Stimulated activated CD8-positive, alpha-beta memory T cell treated with anti-CD3 and anti-CD28 coated beads, Interleukin-12 subunit alpha, Interleukin-12 subunit beta, amount 100 ng/mL, for 1 hour (primary cell): ENCODE data around the gene UBE2D2.

Source experiments
- DNase-seq: peaks from one replicate; pipeline ENCODE4 v3.0.0-alpha.2; 2020; ENCODE audit warnings: low read depth

UBE2D2 gene

DNA sequence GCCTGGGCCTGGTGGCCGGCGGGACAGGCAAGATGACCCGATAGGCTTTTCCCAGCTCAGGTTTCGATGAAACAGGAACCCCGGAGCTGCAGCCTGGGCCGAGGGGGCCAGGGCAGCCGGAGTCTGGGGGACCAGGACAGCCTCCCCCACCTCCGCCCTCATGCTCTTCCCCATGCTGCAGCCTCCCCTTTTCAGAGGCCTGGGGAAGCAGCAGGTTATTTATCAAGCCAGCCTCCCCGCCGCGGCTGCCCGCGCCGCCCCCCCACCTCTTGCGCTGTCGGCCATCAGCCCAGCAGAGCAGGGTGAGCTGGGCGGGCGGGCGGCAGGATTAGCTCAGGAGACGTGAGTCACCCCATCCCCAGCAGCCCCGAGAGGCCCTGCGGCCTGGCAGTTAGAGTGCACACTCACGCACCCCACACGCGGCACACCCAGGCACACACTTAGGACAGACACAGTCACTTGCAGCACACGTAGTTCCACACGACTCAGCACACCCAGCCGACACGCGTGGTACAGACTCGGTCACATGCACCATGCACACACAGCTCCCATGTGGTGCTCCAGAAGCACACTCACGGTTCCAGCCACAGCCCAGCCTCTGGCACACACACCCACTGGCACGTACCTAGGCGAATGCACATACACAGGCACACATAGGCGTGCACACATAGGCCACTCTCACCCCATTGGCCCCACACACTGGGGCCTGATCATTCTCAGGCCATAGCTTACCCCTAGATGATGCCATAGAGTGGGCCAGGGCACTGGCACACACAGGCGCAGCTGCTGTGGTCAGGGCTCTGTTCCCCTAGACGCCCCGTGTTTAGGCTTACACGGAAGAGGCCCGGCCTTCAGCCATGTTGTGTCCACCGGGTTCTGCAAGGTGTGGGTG is 100.0 kb downstream of the UBE2D2 start:
- no peak for DNase-seq

DNA sequence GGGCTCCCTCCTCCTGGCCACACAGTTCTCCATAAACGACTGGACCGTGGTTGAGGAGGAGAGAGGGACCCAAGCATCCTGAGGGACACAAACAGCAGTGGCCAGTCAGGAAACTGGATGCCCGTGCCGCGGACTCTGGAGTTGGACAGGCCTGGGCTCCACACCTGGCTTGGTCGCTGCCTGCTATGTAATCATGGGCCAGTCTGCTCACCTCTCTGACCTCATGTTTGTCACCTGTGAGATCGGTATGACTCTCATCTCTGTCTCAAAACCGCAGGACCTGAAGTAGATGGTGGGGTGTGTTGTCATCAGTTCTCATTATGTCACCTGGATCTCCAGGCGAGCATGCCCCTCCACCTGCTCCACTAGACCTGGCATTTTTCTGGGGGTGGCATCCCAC is 101.5 kb downstream of the UBE2D2 start:
- DNase-seq: no peak

DNA sequence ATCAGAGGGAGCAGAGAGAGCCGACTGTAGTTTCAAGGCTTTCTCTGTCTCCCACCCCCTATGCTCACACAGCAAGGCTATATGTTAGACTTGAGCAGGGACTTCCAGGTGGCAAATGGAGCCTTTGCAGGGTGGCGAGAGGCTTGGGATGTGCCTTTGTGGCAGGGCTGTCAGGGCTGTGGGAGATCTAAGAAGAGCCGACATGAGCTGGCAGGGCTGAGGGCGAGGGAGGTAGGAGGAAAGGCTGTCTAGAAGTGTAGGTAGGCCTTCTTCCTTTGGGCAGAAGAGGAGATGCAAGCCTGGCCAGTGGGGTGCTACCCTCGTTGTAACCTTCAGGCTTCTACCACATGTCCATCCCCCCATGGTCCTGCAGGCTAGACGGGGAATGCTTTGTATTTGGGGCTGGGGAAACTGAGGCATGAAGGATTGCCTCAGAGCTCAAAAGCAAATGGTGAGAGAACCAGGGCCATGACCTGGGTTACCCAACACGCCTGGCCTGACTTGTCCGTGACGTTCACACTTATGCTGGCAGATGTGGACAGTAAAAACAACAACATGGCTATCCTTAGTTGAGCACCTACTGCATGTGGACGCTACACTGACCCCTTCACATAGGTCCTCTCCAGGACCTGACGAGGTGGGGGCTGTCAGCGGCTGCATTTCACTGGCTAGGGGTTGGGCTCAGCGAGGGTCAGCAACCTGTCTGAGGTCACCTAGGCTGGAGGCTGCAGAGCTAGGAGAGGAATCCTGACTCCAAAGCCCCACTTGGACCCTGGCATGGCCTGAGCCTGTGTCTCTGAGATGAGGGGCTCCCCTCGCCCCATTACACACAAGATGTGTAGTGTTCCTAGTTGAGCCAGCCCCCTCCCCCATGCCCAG is 102.3 kb downstream of the UBE2D2 start:
- DNase-seq: no peak

DNA sequence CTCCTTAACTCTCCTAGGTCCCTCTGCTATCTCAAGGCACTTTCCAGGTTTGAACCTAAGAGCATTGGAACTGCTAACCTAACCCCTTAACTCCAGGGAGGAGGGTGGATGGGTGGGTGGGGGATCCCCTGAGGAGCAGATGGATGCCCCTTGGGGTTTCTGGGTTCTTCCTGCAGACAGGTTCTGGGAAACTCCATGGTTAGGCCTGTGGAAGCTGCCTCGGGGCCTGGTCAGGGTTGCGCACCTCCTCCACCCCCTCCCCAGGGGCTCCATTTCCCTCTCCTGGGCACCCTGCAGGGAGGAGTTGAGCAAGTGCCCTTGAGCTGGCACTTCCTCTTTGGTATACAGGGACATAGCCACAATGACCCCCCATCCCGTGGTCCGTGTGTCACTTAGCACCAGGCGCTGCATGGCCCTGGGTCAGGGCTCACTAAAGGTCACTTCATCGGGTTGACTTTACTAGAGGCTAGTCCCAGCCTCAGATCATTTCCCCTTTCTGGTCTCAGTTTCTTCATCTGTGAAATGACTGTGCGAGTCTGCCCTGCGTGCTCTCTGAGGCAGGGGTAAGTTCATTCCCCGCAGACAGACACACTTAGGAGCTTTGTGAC is 103.1 kb downstream of the UBE2D2 start:
- DNase-seq: no peak

DNA sequence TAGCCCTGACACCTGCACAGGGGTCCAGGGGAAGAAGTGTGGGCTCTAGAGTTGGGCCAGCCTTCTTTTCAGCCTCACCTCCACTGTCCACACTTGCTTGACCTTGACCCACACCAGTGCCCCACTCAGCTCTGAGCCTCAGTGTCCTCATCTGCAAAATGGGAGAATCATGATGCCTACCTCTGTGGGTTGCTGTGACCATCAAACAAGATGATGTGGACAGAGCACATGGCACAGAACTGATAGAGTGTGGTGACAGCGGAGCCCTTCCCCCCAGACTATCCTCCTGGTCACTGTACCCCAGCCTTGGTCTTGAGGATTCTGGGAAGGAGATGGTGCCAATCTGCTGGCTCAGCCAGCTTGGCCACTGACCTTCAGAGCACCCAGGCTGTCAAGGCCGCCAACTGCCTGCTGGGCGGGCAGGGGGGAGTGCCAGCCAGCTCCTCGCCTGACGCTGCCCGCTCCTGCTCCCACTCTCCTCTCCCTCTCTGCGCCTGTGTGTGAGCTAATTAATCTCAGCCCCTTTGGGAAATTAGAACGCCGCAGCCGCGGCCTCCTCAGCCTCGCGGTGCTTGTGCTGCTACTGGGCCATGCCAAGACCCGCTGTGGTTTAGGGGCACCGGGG is 103.7 kb downstream of the UBE2D2 start:
- no peak for DNase-seq

DNA sequence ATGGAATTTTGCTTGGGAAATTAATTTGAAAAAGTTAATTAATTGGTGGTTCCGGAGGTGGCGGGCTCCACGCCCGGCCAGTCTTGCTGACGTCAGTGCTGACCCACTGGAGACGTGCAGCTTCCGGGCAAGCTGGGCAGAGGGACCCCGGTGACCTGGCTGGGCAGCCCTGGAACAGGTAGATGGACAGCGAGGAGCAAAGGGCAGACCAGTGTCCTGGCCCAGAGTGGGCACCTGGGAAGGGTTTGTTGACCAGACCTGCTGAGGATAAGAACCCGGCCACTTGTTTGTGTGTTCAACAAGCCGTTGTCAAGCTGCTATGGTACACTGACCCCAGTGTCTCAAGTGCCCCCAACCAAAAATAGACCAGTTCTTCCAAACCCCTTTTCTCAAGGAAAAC is 104.5 kb downstream of the UBE2D2 start:
- DNase-seq: no peak

DNA sequence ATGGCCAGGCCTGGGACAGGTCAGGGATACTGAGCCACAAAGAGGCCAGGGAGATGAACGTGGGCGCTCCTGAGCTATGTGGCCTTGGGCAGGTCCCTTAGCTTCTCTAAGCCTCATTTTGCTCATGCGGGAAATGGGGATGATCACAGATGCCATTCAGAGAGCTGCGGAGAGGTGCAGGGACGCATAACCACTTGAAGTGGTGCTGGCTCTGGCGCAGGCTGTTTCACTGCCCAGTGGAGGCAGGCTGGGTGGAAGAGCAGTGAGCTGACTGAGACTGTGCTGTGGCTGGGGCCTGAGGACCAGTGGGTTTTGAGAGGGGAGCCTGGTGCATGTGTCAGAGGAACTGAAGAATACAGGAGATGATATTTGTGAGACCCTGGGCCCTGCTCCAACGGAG is 105.4 kb downstream of the UBE2D2 start:
- no peak for DNase-seq

DNA sequence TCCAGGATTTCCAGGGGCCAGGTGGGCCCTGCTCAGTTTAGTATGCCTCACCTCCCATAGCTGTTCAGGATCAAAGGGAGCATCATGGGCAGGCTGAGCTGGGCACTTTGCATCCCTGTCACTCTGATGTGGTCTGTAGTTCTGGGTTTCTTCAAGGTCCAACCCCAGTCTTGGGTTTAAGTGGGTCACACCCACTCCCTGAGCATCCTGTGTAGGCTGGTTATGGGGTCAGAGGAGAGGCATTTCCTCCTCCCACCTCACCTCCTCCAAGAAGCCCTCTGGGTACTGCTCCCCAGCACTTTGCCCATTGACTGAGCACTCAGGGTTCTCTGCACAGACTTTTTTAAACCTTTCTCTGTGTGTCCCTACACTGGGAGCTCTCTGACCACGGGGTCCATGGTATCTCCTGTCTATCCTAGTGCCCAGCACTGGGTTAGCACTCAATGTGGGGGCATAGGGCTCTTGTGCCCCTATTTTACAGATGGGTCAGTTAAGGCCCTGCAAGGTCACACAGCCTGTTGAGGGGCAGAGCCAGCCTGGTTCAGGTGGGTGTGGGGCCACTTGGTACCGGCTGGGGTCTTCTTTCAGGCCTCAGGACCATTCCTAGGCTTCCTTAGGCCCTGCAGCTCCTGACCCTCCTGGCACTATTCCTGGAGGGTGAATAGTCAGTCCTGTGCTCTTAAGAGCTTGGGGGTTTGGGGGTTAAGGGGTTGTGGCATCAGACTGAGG is 106.0 kb downstream of the UBE2D2 start:
- no peak for DNase-seq

DNA sequence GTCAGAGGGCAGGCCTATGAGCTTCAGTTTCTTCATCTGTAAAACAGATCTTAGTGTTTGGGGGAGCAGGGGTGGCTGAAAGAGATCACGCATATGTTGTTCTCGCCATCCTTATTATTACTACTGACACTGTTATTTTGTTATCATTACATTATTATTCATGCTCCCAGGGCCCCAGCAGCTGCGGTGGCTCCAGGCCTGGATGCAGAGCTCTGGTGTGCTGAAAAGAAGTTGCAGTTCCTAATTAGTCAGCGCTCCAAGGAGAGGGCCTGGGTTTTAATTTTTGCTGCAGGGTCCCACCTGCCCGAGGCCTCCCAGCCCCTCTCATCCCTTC is 106.6 kb downstream of the UBE2D2 start:
- no peak for DNase-seq

DNA sequence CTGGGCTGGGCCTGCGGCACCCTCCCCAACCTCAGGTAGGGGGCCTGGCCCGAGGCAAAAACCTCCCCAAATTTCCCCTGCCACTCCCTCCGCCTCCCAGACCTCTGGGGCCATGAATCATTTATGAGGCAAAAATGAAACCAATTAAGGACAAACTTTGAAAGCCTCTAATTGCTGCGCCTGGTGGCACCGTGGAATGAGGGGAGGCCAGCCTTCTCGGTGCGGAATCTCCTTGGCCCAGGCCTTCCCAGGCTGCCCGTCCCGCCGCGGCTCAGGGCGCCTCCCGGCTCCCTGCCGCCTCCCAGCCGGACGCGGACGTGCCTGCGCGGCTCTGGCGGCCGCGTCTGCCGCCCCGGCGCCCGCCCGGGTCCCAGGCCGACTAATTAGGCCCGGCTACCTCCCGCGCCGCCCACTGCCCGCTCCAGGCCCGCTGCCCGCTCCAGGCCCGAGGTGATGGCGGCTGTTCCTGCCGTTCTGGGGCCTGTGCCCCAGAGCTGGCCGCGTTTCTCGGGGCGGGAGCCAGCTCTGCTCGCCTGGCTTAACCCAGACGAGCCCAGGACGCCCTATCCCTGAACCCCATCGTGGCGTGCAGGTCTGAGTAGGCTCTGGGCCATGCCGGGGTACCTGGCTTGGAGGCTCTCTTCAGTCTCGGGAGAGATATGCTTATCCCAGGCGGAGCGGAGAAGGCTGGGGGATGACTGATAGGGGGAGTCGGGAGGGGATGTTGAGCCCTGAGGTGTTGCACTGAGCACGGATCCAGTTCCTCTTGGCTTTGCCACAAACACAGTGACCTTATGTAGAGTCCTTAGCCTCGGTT is 107.1 kb downstream of the UBE2D2 start:
- no peak for DNase-seq

DNA sequence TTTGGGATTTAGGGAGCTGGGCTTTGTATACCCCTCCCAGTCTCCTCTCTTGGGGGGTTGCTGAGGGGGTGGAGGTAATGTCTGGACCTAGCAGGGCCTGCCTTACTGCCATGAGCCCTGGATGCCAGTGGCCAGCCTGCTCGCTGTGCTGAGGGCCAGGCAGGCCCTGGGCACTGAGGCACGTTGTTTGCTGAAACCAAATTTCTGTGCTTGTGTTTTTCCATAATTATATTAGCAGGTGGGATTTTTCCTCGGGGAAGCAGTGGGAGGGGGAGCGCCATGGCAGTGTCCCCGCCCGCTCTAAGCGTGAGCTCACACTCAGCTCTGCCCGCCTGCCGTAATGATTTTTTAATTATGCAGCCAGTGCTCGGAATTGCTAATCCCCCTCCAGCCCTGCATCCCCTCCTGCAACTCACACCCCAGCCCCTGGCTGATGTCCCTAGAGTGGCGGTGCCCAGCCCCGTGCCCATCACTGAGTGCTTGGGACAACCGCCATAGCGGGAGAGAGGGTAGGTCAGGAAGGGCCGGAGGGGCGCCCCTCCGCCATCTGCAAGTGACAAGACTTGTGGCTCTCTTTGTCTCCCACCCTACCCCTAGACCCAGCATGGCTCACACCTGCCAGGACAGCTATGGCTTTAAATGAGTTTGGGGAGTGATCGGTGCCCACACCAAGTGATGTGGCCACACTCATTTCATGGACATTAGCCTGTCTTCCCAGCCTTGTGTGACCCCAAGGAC is 108.0 kb downstream of the UBE2D2 start:
- DNase-seq: no peak

DNA sequence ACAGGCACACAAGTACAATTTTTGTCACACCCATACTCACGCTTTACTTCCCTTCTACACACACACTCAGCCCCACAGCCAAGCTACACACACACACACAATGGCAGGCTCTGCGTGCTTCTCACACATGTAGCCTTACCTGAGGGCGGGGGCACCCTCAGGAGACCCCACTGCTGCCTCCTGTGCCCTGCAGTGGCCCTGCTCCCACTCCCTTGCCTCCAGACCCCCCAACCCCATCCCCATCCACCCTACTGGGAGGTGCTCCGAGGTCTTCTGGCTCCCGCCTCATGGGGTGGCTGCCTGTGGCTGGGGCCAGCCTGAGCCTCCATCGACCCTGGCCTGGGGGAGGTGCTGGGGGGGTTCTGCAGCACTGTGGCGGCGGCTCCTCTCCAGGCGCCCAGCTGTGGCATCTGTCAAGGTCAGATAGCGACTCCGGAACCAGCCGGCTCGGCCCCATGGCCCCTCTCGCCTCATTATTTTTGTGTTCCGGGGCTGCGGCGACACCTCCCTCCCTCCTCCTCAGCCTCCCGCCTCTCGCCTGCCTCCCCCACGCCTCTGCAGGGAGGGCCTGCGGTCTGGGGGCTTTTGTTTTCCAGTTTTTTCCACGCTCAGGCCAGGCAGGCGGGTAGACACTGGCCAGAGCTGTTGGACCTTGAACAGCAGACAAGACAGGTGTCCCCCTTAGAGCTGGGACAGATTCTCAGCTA is 108.7 kb downstream of the UBE2D2 start:
- no peak for DNase-seq

DNA sequence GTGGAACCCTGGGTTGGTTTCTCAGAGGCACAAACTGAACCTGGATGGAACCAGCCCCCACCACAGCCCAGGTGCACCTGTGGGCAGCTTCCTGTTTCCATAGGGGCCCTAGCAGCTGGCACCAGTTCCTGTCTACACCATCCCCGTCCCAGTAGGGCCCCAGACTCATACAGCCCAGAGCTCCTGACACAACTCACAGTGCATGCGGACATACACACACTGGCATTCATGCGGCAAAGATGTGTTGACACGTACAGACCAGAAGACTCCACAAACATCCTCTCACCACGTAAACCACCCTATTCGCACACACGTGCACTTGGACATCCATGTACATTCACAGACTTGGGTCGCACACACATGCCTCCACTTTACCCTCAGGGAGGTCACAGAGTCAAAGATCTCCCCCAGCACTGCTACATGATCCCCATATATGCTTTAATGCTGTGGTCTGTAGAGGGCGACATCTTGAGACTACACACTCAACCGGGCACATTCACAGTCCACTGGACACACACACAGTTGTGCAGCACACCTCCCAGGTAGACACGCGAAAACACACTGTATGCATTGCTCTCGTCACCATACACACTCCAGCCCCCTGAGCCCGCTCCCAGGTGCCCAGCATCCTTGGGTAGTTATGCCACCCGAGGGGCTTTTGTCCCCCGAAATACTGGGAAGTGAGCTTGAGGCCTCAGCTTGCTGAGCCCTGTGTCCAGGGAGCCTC is 109.4 kb downstream of the UBE2D2 start:
- no peak for DNase-seq

DNA sequence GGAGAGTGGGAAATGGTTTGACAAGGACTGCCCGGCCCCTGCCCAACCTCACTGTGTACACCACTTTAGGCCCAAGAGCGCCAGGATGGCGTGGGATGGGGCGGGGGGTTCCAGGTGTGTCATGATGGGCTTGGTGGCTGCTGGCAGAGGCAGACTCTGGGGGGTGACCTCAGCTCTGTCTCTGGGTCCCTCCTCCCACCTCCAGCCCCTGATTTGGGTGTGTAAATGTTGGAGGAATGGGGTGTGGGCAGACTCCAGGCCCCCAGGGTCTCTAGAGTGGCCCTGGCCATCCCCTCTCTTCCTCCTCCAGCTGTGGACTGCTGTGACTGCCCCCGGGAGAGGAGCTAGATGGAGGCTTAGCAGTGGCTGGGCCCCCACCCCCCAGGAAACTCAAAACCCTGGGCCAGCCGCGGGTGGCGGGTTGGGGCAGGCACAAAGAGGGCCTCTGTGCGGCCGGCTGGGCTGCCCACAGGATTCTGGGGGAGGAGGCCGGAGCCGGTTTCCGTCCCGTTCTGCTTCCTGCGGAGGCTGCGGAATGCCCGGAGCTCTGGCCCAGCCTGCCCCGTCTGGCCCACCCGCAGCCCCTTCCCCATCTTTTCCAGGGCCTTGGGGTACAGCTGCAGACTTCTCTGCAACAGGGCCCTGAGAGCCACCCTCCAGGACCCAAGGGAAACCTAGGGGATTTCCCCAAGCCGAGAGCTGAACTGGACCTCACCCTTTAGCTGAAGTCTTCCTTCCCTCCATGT is 110.1 kb downstream of the UBE2D2 start:
- no peak for DNase-seq

DNA sequence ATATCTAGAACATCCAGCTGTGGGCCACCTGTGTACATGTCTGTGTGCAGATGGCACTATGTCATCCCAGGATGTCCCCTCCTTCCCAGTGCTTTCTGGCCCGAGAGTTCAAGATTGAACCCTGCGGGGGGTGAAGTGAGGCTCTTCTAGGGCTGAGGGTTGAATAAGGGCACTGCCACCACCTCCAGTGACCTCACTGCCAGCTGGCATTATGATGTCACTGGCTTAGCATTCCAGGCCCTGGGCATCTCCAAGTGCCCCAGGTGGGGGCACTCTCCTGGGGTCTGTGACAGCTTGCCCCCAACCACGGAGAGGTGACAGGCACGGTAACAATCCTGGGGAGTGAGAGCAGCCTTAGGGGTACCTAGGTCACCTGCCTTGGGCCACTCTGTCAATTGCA is 114.1 kb downstream of the UBE2D2 start:
- DNase-seq: no peak

DNA sequence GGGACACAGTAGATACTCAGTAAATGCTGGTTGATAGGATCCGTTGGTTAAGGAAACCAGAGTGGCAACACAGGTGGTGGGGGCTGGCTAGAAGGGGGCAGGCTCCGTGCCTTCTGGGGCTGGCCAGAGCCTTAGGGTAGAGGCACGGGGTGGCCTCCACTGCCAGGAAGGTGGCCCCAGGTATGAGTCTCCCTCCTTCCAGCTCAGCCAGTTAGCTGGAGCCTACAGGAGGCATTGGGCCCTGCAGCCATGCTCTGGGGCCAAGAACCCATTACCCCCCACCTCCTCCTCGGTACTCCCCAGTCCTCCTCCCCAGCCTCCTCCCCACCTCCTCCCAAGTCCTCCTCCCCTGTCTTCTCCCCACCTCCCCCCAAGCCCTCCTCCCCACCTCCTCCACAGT is 114.7 kb downstream of the UBE2D2 start:
- no peak for DNase-seq

DNA sequence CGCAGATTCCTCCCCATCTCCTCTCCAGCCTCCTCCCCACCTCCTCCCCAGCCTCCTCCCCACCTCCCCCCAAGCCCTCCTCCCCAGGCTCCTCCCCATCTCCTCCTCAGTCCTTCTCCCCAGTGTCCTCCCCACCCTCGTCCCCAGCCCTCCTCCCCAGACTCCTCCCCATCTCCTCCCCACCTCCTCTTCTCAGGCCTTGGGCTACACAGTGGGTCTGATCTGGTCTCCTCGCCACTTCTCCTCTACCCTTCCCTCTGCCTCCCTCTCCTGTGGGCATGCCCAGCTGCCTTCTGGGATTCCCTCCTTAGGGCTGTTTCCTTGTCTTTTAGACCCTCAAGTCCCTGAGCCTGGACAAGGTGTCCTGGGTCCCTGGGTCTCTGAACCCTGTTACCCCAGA is 115.3 kb downstream of the UBE2D2 start:
- no peak for DNase-seq
